HUES64 (cell line): ENCODE data around the gene RANBP17.
"Not testable (repeated sequence)": the region's sequence is repeated elsewhere in the genome, so short reads cannot be mapped to it uniquely, and the experiment has no call there.

ENCODE experiments used
- H3K27ac ChIP-seq: 2 replicates; pipeline ENCODE4 v1.7.0; 2013; ENCODE audit warnings: low read depth, low read length, inconsistent platforms
- H3K27me3 ChIP-seq: 2 replicates; pipeline ENCODE4 v1.6.1; 2013; ENCODE audit warnings: mild to moderate bottlenecking, low read length; ENCODE audit not compliant: insufficient read depth
- H3K36me3 ChIP-seq: 2 replicates; pipeline ENCODE4 v1.6.1; 2013; ENCODE audit warnings: mild to moderate bottlenecking, low read length; ENCODE audit not compliant: insufficient read depth
- H3K4me1 ChIP-seq: 2 replicates; pipeline ENCODE4 v1.6.1; 2013; ENCODE audit warnings: mild to moderate bottlenecking, low read length, moderate library complexity; ENCODE audit not compliant: insufficient read depth
- H3K4me3 ChIP-seq: 2 replicates; pipeline ENCODE4 v1.5.1; 2013; ENCODE audit warnings: mild to moderate bottlenecking, low read length, moderate library complexity
- H3K9ac ChIP-seq: 2 replicates; pipeline ENCODE4 v1.6.1; 2013; ENCODE audit warnings: mild to moderate bottlenecking, low read depth, low read length
- H3K9me3 ChIP-seq: 2 replicates; pipeline ENCODE4 v1.6.1; 2013; ENCODE audit warnings: low read depth, low read length; ENCODE audit not compliant: insufficient read depth
- WGBS: fragments of 150-250, 120-280 bp; methylation state at CpG from one replicate; pipeline ENCODE4 v1.1.7; 2013; ENCODE audit warnings: missing lambda C conversion rate; 5-methylcytosine and 5-hydroxymethylcytosine counted together

The RANBP17 gene

DNA sequence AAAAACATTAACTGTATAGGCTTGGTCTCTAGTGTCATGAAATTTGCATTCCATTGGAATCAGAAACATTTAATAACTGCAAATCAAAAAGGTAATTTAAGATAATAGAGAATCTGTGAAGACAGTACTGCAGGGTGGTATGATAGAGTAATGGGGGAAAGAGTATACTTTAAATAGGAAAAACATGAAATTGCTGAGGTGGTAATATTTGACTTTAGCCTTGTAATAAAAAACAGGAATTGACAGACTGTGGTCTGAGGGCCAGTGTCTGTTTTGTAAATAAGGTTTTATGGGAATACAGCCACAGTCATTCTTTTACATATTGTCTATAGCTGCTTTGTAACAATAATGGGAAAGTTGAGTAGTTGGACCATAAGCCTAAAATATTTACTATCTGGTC lies 162.3 kb downstream of the RANBP17 start:
- Histone ChIP-seq H3K27ac (no peak overlapping the region), H3K36me3 (0 out of 2 replicates have a peak, but pooled peaks cover 2% of the 10 kb centered on the region), H3K9me3 (peaks cover 30% of the 10 kb centered on the region), H3K4me1 (no peaks in the 10 kb centered on the region), H3K27me3 (no peaks in the 10 kb centered on the region), H3K4me3 (no peak overlapping the region), H3K9ac (no peak overlapping the region)

DNA sequence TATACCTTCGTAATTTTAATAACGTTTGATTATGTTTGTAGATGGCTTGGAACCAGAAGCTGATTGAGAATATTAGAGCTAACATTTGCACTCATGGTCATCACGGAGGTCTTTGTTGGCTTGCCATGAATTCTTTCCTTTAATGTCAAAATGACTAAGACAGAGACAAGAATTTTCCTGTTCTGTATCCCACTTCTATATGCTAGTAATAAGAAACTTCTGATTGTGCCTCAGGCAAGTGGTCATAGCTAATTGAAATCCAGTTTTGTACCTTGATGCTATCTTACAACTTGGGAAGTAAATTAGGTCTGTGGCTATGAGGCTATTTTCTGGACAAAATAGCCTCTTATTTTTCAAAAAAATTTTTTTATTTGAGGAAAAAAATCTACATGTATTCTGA lies 167.6 kb downstream of the RANBP17 start:
- WGBS: 98% methylated on average over 3 of the region's 3 CpGs
- Histone ChIP-seq H3K9me3 (peaks cover under 1% of the 10 kb centered on the region; the same call in 1 of the 2 replicates), H3K27ac (no peak overlapping the region), H3K36me3 (no peaks in the 10 kb centered on the region), H3K27me3 (no peaks in the 10 kb centered on the region), H3K4me3 (no peak overlapping the region), H3K4me1 (no peaks in the 10 kb centered on the region), H3K9ac (no peak overlapping the region)

DNA sequence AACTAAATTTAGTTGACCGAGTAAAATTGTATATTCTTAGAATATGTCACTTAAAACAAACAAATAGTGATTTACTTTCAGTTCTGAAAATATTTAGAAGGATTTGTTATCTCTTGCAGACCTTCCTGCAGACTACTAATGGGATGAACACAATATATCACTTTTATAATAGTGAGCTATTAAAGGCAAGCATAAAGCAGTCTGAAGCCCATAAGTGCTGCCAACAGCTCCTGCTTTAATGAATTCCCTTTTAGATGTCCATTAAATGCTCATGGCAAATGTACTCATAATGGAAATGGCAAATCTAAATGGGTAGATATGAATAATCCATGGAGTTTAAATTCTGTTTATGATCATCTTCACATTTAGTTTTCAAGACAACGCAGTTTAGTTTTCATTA lies 170.2 kb downstream of the RANBP17 start:
- 100% methylated on average over 1 of the region's 2 CpGs for WGBS
- H3K4me1 ChIP-seq: no peaks in the 10 kb centered on the region
- H3K27me3 ChIP-seq: no peaks in the 10 kb centered on the region
- no peak overlapping the region for H3K9ac ChIP-seq
- no peak overlapping the region for H3K4me3 ChIP-seq
- H3K9me3 ChIP-seq: no peaks in the 10 kb centered on the region
- H3K27ac ChIP-seq: no peak overlapping the region
- no peaks in the 10 kb centered on the region for H3K36me3 ChIP-seq

DNA sequence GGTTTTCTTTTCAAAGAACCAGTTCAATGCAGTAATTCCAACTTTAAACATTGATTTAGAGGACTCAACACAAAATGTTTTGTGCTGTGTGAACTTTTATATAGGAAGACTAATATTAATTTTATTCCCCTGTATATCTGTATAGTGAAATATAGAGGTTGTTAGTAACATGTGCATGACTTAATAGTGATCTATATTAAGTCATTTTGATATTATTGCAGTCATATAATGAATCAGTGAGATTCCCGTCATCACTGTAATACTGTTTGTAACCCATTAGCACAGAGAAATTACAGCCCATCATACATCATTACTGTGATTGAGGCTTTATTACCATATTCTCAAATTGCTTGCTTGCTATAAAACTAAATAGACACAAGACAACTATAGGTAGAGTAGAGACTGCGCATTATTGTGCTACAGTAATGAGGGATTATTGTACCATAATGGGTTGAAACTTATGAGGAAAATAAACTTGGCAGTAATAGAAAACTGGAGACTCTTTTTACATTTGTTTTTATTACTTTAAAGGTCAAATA lies 170.7 kb downstream of the RANBP17 start:
- Histone ChIP-seq H3K27me3 (no peaks in the 10 kb centered on the region), H3K4me3 (no peak overlapping the region), H3K4me1 (no peaks in the 10 kb centered on the region), H3K9me3 (no peaks in the 10 kb centered on the region), H3K9ac (no peak overlapping the region), H3K27ac (no peak overlapping the region), H3K36me3 (no peaks in the 10 kb centered on the region)
- 96% methylated on average over 2 of the region's 2 CpGs for WGBS

DNA sequence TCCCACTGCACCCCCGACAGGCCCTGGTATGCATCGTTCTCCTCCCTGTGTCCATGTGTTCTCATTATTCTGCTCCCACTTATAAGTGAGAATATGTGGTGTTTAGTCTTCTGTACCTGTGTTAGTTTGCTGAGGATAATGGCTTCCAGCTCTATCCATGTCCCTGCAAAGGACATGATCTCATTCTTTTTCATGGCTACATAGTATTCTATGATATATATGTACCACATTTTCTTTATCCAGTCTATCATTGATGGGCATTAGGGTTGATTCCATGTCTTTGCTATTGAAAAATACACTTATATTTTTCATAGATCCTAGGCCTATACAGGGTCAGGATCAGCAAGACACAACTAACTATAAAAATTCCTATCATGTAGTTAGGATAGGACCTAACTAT lies 180.1 kb downstream of the RANBP17 start:
- WGBS: 100% methylated on average over 2 of the region's 2 CpGs
- H3K27ac ChIP-seq: not testable (repeated sequence)

DNA sequence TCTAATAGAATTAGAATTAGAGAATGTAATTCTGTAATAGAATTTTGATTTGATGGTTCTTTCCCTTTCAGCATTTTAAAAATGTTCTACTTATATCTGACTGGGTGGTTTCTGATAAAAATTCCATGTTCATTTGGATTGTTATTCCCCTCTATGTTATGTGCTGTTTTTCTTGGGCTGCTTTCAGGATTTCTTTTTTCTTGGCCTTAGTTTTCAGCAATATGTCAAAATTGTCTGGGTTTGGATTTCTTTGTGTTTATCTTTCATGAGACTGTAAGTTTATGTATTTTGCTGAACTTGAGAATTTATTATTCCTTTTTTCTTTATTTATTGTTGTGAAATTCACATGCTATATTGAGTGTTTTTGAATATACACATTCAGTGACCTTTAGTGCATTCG lies 189.1 kb downstream of the RANBP17 start:
- H3K4me1 ChIP-seq: no peaks in the 10 kb centered on the region
- WGBS: 93% methylated on average over 1 of the region's 1 CpG
- H3K9me3 ChIP-seq: peaks cover 26% of the 10 kb centered on the region
- H3K27me3 ChIP-seq: no peaks in the 10 kb centered on the region
- no peak overlapping the region for H3K4me3 ChIP-seq
- H3K36me3 ChIP-seq: peaks cover 8% of the 10 kb centered on the region; the same call in 1 of the 2 replicates
- no peak overlapping the region for H3K27ac ChIP-seq
- H3K9ac ChIP-seq: no peak overlapping the region

More for the DNA sequence above, 180.1 kb downstream of the RANBP17 start:
- H3K36me3 ChIP-seq, H3K27me3 ChIP-seq, H3K9me3 ChIP-seq, H3K9ac ChIP-seq, H3K4me3 ChIP-seq: not testable (repeated sequence)
- peaks cover 15% of the 10 kb centered on the region; the same call in 1 of the 2 replicates for H3K4me1 ChIP-seq

DNA sequence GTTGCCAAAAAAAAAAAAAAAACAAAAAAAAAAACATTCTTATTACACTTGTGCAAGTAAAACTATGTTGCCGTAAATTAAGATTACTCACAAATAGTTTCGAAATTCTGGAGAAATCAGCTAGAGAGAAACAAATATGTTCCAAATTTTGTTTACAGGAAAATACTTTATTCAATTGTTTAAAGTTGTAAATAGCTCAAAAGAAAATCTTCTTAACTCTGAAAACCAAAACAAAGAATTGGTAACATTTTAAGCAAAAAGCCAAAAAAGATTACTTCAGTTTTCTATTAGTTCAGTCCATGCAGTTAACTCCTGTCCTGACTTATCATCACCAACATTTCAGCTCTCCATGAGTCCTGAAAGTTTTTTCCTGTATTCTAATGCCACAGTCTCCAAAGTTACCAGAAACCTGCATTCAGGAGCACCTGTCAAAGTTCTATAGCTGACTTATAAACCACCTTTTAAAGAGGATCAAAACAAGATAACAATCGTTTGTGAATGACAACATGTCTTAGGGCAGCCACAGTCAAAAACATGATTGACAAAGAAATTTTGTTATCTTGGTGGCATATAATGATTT lies 194.1 kb downstream of the RANBP17 start:
- Histone ChIP-seq H3K27me3 (no peaks in the 10 kb centered on the region), H3K9me3 (peaks cover 47% of the 10 kb centered on the region), H3K4me1 (no peaks in the 10 kb centered on the region), H3K36me3 (peaks cover 20% of the 10 kb centered on the region; the same call in 1 of the 2 replicates), H3K9ac (no peak overlapping the region), H3K4me3 (no peak overlapping the region), H3K27ac (no peak overlapping the region)
- 97% methylated on average over 3 of the region's 3 CpGs for WGBS

DNA sequence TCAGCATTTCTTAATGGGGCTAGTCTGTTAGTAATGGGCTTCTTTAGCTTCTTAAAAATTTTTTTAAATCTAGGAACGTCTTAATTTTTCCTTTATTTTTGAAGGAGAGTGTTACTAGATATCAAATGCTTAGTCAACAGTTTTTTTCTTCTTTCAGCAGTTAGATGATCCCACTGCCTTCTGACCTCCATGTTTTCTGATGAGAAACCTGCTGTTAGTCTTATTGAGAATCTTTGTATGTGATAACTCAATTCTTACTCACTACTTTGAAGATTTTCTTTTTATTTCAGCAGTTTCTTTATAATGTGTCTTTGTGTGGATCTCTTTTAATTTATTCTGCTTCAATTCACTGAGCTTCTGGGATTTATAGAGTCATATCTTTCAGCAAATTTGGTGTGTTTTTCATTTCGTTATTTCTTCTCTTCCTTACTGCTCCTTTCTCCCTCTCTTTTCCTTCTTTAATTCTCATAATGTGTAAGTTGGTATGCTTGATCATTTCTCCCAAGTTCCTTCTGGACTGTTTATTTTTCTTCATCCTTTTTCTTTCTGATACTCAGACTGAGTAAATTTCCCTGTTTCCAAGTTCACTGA lies 205.8 kb downstream of the RANBP17 start:
- WGBS: no CpG with 5 or more reads among the region's 2 CpGs
- Histone ChIP-seq H3K4me3 (no peak overlapping the region), H3K4me1 (no peaks in the 10 kb centered on the region), H3K27me3 (no peaks in the 10 kb centered on the region), H3K9ac (no peak overlapping the region), H3K9me3 (peaks cover 50% of the 10 kb centered on the region), H3K36me3 (peaks cover 16% of the 10 kb centered on the region), H3K27ac (no peak overlapping the region)

DNA sequence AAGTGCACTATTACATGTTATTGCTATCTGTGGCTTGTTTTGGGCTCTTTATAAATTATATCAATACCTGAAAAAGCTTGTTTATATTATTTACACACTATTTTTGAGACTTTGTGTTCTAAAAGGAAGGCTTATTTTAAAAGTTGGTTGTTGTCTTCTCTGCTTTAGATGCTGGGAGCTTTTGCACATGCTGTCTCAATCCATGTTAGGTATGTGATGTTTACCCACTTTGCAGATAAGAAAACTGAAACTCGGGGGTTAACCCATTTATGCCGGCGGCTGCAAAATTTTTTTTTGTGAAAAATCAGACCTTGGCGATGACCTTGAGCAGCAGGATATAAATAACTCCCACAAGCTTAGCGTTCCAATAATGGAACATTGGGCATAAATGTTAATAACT lies 212.9 kb downstream of the RANBP17 start:
- 96% methylated on average over 5 of the region's 5 CpGs for WGBS
- H3K9me3 ChIP-seq: peaks cover 9% of the 10 kb centered on the region

DNA sequence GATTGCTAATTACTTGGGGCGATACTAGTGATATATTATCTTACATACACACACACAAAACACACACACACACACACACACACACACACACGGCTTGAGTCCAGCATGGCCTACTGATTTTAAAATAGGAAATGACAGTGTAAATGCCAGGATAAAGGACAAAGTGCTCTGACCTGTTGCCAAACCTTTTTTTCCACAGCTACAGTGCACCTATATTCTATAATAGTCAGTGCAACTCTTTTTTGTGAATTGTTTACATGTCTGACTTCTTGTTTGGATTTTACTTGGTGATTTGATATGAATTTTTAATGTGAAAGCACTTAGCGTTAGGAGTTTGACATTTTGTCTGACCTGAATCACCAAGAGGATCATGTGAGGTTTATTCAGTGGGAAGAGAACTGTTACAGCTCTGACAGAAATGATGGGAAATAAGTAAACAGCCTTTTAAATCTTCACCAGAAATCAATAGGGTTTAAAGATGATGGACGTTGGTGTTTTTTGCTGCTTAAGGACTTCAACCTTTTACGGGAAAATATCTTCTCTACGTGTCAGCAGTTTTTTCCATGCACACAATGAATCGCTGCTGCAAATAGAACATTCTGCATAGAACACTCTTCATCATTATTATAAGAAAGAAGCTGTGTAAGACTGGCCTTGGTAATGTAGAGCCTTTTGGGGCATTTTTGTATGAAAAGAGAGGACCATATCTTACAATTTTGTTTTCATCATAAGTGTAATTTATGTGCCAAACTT lies 218.5 kb downstream of the RANBP17 start:
- Histone ChIP-seq H3K4me1 (no peaks in the 10 kb centered on the region), H3K4me3 (no peak overlapping the region), H3K36me3 (peaks cover 2% of the 10 kb centered on the region; the same call in 1 of the 2 replicates), H3K9ac (no peak overlapping the region), H3K27me3 (no peaks in the 10 kb centered on the region), H3K27ac (no peak overlapping the region), H3K9me3 (peaks cover 9% of the 10 kb centered on the region)
- 82% methylated on average over 5 of the region's 7 CpGs for WGBS

More for the DNA sequence above, 212.9 kb downstream of the RANBP17 start:
- peaks cover 2% of the 10 kb centered on the region; the same call in 1 of the 2 replicates for H3K36me3 ChIP-seq
- H3K4me3 ChIP-seq: no peak overlapping the region
- H3K27ac ChIP-seq: no peak overlapping the region
- no peaks in the 10 kb centered on the region for H3K27me3 ChIP-seq
- H3K9ac ChIP-seq: no peak overlapping the region
- no peaks in the 10 kb centered on the region for H3K4me1 ChIP-seq

DNA sequence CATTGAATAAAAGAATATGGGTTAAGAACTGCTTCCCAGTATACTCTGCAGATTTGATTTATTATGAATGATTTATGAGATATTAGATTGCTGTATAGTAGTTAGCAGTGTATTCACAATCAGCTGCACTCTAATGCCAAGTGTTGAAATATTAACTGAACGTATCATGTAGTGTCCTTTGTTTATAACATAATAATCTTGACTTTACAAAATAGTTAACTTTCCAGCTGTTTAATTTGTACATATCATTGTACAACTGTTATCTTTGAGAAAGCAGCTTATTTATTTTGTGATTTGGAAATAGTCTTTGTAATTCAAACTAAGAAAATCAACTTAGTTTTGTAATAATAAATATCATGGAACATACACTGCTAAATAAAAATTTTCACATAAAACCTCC lies 219.5 kb downstream of the RANBP17 start:
- H3K36me3 ChIP-seq: peaks cover 2% of the 10 kb centered on the region; the same call in 1 of the 2 replicates
- H3K4me1 ChIP-seq: no peaks in the 10 kb centered on the region
- WGBS: no CpG with 5 or more reads among the region's 1 CpG
- peaks cover 9% of the 10 kb centered on the region for H3K9me3 ChIP-seq
- no peak overlapping the region for H3K4me3 ChIP-seq
- H3K27ac ChIP-seq: no peak overlapping the region
- H3K9ac ChIP-seq: no peak overlapping the region
- H3K27me3 ChIP-seq: no peaks in the 10 kb centered on the region
